SIG-M5 (cell line): ENCODE data around the gene IFI16.
"Not testable (repeated sequence)": the region's sequence is repeated elsewhere in the genome, so short reads cannot be mapped to it uniquely, and the experiment has no call there.

Experiments
- DNase-seq: peaks from one replicate; lab custom pipeline; 2025; lab: John Stamatoyannopoulos, UW

The IFI16 gene

GRCh38 chr1:159098596-159098995 is 88.9 kb downstream of the IFI16 start:
- DNase-seq, result no peak

- no peak for DNase-seq
Observed at GRCh38 chr1:159100589-159100988, 90.9 kb downstream of the IFI16 start.

DNA sequence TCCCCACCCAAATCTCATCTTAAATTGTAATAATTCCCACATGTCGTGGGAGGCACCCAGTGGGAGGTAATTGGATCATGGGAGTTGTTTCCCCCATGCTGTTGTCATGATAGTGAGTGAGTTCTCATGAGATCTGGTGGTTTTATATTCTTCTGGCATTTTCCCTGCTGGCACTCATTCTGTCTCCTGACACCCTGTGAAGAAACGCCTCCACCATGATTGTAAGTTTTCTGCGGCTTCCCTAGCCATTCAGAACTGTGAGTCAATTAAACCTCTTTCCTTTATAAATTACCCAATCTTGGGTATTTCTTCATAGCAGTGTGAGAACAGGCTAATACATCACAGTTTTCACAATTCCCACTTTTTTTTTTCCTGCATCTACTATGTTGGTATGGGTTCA is 93.3 kb downstream of the IFI16 start:
- DNase-seq, result not testable (repeated sequence)
